Suprapubic skin (tissue), 4 donors: ENCODE results near the gene ARHGAP18. TPM values are rescaled to one million over a fixed set of nuclear protein-coding genes. Genes with fewer than 3 reads are reported as not detected.

ENCODE experiments used
- DNase-seq, 2 donors: peaks; one replicate each; pipeline ENCODE4 v3.0.0-alpha.2; 2019; ENCODE audit warnings: low spot score in 2 of 2
- H3K27ac ChIP-seq: fragments of 200-600 bp; sonication (generic); one replicate; pipeline ENCODE4 v1.5.1; 2019
- H3K27me3 ChIP-seq: fragments of 200-600 bp; sonication (generic); one replicate; pipeline ENCODE4 v1.5.1; 2019
- H3K36me3 ChIP-seq: fragments of 200-600 bp; sonication (generic); one replicate; pipeline ENCODE4 v1.5.1; 2019
- H3K4me1 ChIP-seq: fragments of 200-600 bp; sonication (generic); one replicate; pipeline ENCODE4 v1.5.1; 2019
- H3K4me3 ChIP-seq: fragments of 200-600 bp; sonication (generic); one replicate; pipeline ENCODE4 v1.5.1; 2019; ENCODE audit warnings: mild to moderate bottlenecking
- H3K9me3 ChIP-seq: fragments of 200-600 bp; sonication (generic); one replicate; pipeline ENCODE4 v1.5.1; 2019
- EP300 ChIP-seq: sonication (generic); formaldehyde crosslinking; IDR thresholded peaks from one replicate; pipeline ENCODE4 v1.6.1; 2017; ENCODE audit warnings: antibody characterized with exemption
- POLR2A ChIP-seq, 2 donors: fragments of 450-650 bp; IDR thresholded peaks; one replicate each; pipeline ENCODE4 v1.6.1; 2017; ENCODE audit warnings: antibody characterized with exemption in 2 of 2, mild to moderate bottlenecking in 2 of 2, moderate library complexity in 2 of 2
- POLR2AphosphoS5 ChIP-seq, 3 donors: sonication (generic); formaldehyde crosslinking; IDR thresholded peaks; one replicate each; pipeline ENCODE4 v1.6.1; 2017; ENCODE audit warnings: antibody characterized with exemption in 3 of 3
- WGBS: methylation state at CpG from one replicate; pipeline ENCODE4 v1.1.5; 2018; 5-methylcytosine and 5-hydroxymethylcytosine counted together
- total RNA-seq, 4 donors: library from RNA; depleted of rRNA; stranded (reverse); fragments of >200 nt; gene quantifications; one replicate each; pipeline ENCODE4 v1.1.0, GENCODE V29; 2016
- TF ChIP-seq, protein P1 (sequence below), 2 donors: fragments of 200-600 bp in 1 of 2; fragments of 450-650 bp in 1 of 2; sonication (generic) in 1 of 2; IDR thresholded peaks; one replicate each; pipeline ENCODE4 v1.5.1; 2016 to 2019; ENCODE audit warnings: antibody characterized with exemption in 2 of 2, mild to moderate bottlenecking in 1 of 2, moderate library complexity in 1 of 2

The ARHGAP18 gene
- total RNA-seq, 4 donors from 2014 or later: 7.1 to 14.2 (median 11.0) TPM

DNA sequence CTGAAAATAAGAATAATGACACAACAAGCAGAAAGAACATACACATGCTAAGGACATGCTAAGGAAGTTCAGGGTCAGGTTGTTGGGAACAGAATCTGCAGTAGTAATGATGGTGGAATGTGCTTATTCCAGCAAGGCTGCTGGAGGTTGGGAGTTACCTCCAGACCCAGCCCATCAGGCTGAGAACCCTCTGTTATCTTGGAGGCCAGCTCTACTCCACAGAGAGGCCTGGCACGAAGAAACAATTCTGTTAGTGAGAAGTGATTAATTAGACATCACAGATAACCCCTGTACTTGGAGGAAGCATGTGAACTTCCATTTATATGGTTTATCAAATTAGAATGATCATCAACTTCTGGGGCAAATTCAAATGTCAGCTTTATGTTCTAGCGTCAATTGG, 22.1 kb upstream of the ARHGAP18 start:
- Histone ChIP-seq H3K4me1 (no peaks in the 10 kb centered on the region), H3K9me3 (no peaks in the 10 kb centered on the region), H3K27me3 (no peaks in the 10 kb centered on the region), H3K27ac (no peak overlapping the region), H3K4me3 (no peak overlapping the region), H3K36me3 (no peaks in the 10 kb centered on the region)
- TF ChIP-seq EP300: no peak
- TF ChIP-seq POLR2AphosphoS5 (IDR thresholded peaks at IDR 0.05): no peak
- TF ChIP-seq, protein P1, sequence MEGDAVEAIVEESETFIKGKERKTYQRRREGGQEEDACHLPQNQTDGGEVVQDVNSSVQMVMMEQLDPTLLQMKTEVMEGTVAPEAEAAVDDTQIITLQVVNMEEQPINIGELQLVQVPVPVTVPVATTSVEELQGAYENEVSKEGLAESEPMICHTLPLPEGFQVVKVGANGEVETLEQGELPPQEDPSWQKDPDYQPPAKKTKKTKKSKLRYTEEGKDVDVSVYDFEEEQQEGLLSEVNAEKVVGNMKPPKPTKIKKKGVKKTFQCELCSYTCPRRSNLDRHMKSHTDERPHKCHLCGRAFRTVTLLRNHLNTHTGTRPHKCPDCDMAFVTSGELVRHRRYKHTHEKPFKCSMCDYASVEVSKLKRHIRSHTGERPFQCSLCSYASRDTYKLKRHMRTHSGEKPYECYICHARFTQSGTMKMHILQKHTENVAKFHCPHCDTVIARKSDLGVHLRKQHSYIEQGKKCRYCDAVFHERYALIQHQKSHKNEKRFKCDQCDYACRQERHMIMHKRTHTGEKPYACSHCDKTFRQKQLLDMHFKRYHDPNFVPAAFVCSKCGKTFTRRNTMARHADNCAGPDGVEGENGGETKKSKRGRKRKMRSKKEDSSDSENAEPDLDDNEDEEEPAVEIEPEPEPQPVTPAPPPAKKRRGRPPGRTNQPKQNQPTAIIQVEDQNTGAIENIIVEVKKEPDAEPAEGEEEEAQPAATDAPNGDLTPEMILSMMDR (IDR thresholded peaks at IDR 0.05): no peak
- no peak for DNase-seq
- WGBS: 86% methylated on average over 2 of the region's 2 CpGs

DNA sequence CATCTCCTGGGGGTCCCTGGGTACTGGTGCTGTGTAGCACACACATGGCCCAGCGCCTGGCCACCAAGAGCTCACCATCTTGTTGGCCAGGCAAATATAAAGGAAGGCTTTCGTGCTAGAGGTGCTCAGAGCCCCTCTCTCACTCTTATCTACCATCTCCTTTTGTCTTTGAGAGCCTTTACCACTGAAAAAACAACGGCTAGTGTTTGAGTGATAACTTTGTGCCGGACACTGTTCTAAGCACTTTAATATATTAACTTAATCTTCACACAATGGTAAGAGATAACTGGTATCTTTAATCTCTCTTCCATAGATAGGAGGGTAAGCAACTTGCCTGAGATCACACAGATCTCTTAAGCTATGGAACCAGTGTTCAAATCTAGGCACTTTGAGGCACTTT, 21.5 kb upstream of the ARHGAP18 start:
- Histone ChIP-seq H3K27me3 (no peaks in the 10 kb centered on the region), H3K27ac (no peak overlapping the region), H3K4me3 (no peak overlapping the region), H3K9me3 (no peaks in the 10 kb centered on the region), H3K36me3 (no peaks in the 10 kb centered on the region), H3K4me1 (no peaks in the 10 kb centered on the region)
- DNase-seq: no peak
- 72% methylated on average over 4 of the region's 4 CpGs for WGBS
- no peak for TF ChIP-seq POLR2A (IDR thresholded peaks at IDR 0.05)
- TF ChIP-seq, protein P1 (IDR thresholded peaks at IDR 0.05): no peak
- no peak for TF ChIP-seq EP300
- no peak for TF ChIP-seq POLR2AphosphoS5 (IDR thresholded peaks at IDR 0.05)

DNA sequence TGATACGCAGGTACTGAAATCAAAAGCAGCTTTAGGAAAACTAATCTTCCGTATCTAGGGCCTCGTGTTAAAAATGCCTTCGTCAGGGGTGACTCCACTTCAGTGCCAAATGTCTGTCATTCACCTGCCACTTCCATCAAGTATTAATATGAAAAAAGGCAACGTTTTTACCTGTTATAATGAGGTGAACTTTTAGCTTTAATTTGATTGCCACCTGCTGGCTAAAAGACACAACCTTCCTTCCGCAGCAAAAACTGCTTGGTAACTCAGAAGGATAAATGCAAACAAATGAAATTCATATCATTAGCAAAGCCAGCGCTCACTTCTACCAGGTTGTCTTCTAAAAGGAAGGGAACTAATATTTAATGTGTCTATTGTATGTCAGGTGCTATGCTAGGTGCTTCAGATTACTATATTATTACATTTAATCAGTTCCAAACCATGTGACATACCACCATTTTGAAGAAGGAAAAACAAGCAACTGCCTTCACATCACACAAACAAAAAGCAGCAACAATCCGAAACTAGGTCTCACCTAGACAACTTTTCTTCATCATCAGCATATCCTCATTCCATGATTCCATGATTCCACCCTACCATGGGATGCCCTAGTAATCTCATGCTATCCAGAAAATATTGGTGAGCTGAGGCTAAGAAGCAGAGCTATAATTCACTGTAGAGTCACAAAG, 20.6 kb upstream of the ARHGAP18 start:
- DNase-seq: no peak
- 40% methylated on average over 8 of the region's 8 CpGs for WGBS
- Histone ChIP-seq H3K27ac (no peak overlapping the region), H3K4me1 (no peaks in the 10 kb centered on the region), H3K27me3 (no peaks in the 10 kb centered on the region), H3K4me3 (no peak overlapping the region), H3K9me3 (no peaks in the 10 kb centered on the region), H3K36me3 (no peaks in the 10 kb centered on the region)
- TF ChIP-seq, protein P1 (IDR thresholded peaks at IDR 0.05): peak; percentile 31 to 38
- no peak for TF ChIP-seq EP300
- no peak for TF ChIP-seq POLR2AphosphoS5 (IDR thresholded peaks at IDR 0.05)

DNA sequence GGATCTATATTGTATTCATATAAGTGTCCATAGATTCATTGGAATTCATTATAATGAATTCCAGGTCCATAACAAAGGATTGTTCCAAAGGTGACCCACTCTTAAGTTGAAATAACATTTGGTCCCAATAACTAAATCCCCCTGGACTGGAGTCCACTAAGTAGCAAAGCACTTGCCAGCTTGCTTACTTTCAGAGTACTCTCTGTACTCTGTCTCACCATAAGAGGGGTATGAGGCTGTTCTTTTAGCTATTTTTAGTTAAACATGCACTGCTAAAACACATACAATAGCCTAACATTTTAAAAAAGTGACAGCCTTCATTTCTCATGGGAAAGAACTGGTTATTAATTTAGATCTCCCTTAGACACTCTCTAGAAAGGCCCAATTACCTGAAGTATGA, 16.7 kb upstream of the ARHGAP18 start:
- H3K27ac ChIP-seq: no peak overlapping the region
- no peaks in the 10 kb centered on the region for H3K36me3 ChIP-seq
- no peaks in the 10 kb centered on the region for H3K27me3 ChIP-seq
- H3K4me1 ChIP-seq: no peaks in the 10 kb centered on the region
- no peaks in the 10 kb centered on the region for H3K9me3 ChIP-seq
- H3K4me3 ChIP-seq: no peak overlapping the region
- no peak for DNase-seq
- TF ChIP-seq EP300 (no peak), POLR2AphosphoS5 (IDR thresholded peaks at IDR 0.05) (no peak), POLR2A (IDR thresholded peaks at IDR 0.05) (no peak)
- TF ChIP-seq, protein P1 (IDR thresholded peaks at IDR 0.05): no peak

DNA sequence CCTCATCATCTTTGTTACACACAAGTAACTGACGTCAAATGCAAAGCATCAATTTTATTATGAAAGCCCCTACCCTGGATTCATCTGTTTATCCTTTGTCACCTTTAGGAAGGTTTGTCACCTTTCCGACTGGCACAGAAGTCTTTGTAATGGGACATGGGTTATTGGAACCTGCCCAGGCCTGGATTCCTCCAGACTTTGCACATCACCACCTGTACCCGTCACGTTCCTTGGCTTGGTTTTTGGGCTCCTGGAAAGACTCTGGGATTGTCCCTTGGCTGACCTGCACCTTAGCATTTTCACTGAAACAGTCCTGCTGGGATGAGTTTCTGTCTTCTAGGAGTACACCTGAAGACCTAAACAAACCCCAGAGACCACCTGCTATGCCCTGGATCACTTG, 15.4 kb upstream of the ARHGAP18 start:
- no peak for DNase-seq
- Histone ChIP-seq H3K36me3 (no peaks in the 10 kb centered on the region), H3K9me3 (no peaks in the 10 kb centered on the region), H3K27ac (no peak overlapping the region), H3K4me1 (no peaks in the 10 kb centered on the region), H3K27me3 (no peaks in the 10 kb centered on the region), H3K4me3 (no peak overlapping the region)
- WGBS: 75% methylated on average over 4 of the region's 4 CpGs
- TF ChIP-seq EP300 (no peak), POLR2A (IDR thresholded peaks at IDR 0.05) (no peak), POLR2AphosphoS5 (IDR thresholded peaks at IDR 0.05) (no peak)
- TF ChIP-seq, protein P1 (IDR thresholded peaks at IDR 0.05): no peak
